Upper lobe of left lung (tissue), 6 donors: ENCODE data around the gene REV1. TPM values are rescaled to one million over a fixed set of nuclear protein-coding genes. Genes with fewer than 3 reads are reported as not detected.

Experiments
- ATAC-seq, 2 donors: fragments of 200-7000 bp; cut with Tn5 transposase; one replicate each; pipeline ENCODE4 v1.9.1; 2022; ENCODE audit warnings: mild to moderate bottlenecking in 2 of 2, moderate library complexity in 2 of 2; ENCODE audit not compliant: low FRiP score in 2 of 2
- DNase-seq, 2 donors: peaks; one replicate each; pipeline ENCODE4 v3.0.0-alpha.2; 2019 to 2020
- H3K27ac ChIP-seq, 4 donors: fragments of 200-600 bp; sonication (generic); one replicate each; pipeline ENCODE4 v1.5.1; 2016 to 2019
- H3K27me3 ChIP-seq, 4 donors: fragments of 200-600 bp; sonication (generic); one replicate each; pipeline ENCODE4 v1.5.1; 2017 to 2019
- H3K36me3 ChIP-seq, 4 donors: fragments of 200-600 bp; sonication (generic); one replicate each; pipeline ENCODE4 v1.5.1; 2016 to 2019
- H3K4me1 ChIP-seq, 4 donors: fragments of 200-600 bp; sonication (generic); one replicate each; pipeline ENCODE4 v1.5.1; 2018 to 2019
- H3K4me3 ChIP-seq, 4 donors: fragments of 200-600 bp; sonication (generic); one replicate each; pipeline ENCODE4 v1.5.1; 2017 to 2019; ENCODE audit warnings: mild to moderate bottlenecking in 2 of 4, moderate library complexity in 1 of 4
- H3K9me3 ChIP-seq, 4 donors: fragments of 200-600 bp; sonication (generic); one replicate each; pipeline ENCODE4 v1.5.1; 2018 to 2019
- EP300 ChIP-seq, 4 donors: sonication (generic); formaldehyde crosslinking; IDR thresholded peaks; one replicate each; pipeline ENCODE4 v1.5.1; 2017; ENCODE audit warnings: antibody characterized with exemption in 4 of 4, control low read depth in 2 of 4
- POLR2A ChIP-seq, 4 donors: fragments of 450-650 bp; IDR thresholded peaks; one replicate each; pipeline ENCODE4 v1.5.1; 2016 to 2017; ENCODE audit warnings: antibody characterized with exemption in 4 of 4, mild to moderate bottlenecking in 2 of 4
- POLR2AphosphoS5 ChIP-seq, 2 donors: sonication (generic); formaldehyde crosslinking; IDR thresholded peaks; one replicate each; pipeline ENCODE4 v1.5.1; 2017; ENCODE audit warnings: antibody characterized with exemption in 2 of 2
- WGBS, 2 donors: methylation state at CpG; one replicate each; pipeline ENCODE4 v1.1.5; 2017 to 2018; 5-methylcytosine and 5-hydroxymethylcytosine counted together
- total RNA-seq, 6 donors: library from RNA; depleted of rRNA in 4 of 6; stranded (reverse); fragments of >200 nt in 4 of 6; gene quantifications; one replicate each; pipeline versions ENCODE4 v1.1.0 to v1.2.1, GENCODE V29; 2016 to 2021
- TF ChIP-seq, protein P1 (sequence below), 6 experiments: fragments of 450-650 bp in 4 of 6; fragments of 200-600 bp in 2 of 6; sonication (generic) in 2 of 6; IDR thresholded peaks; one replicate each; pipeline ENCODE4 v1.5.1; 2016 to 2019; ENCODE audit warnings: antibody characterized with exemption in 6 of 6
- donor health status: DM: no; HTN: no; CAD: no; lungs with moderate emphysema.
- donor health status: DM: no; HTN: yes; CAD: no; lungs with severe emphysema.

The REV1 gene
- total RNA-seq, 6 donors from 2014 or later, result 34.6 to 135 (median 61.8) TPM

DNA sequence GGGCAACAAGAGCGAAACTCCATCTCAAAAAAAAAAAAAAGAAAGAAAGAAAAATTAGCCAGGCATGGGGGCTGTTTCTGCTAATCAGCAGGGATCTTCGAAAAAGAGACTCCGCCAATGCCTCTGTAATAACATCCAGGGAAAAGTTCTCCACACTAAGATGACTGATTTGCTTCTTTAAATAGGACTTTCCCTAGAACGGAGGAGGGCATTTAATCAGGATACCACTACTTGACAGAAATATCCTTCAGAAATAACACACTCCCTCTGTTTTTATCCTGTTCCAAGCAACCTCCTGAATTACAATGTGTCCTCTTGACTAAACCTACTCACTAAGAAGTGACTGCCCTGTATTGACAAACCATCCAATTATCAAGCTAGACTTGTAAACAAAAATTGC is 21.7 kb downstream of the REV1 start:
- Histone ChIP-seq H3K4me1 (peaks cover 6 to 26% (median 11%) of the 10 kb centered on the region in 4 donors), H3K4me3 (no peak overlapping the region), H3K27ac (no peak overlapping the region), H3K9me3 (no peaks in the 10 kb centered on the region), H3K36me3 (peaks cover 0 to 7% (median 0%) of the 10 kb centered on the region in 4 donors), H3K27me3 (no peaks in the 10 kb centered on the region)
- ATAC-seq (no peak), DNase-seq (no peak)
- TF ChIP-seq POLR2A (IDR thresholded peaks at IDR 0.05) (no peak), EP300 (IDR thresholded peaks at IDR 0.05) (no peak), POLR2AphosphoS5 (IDR thresholded peaks at IDR 0.05) (no peak)
- TF ChIP-seq, protein P1, sequence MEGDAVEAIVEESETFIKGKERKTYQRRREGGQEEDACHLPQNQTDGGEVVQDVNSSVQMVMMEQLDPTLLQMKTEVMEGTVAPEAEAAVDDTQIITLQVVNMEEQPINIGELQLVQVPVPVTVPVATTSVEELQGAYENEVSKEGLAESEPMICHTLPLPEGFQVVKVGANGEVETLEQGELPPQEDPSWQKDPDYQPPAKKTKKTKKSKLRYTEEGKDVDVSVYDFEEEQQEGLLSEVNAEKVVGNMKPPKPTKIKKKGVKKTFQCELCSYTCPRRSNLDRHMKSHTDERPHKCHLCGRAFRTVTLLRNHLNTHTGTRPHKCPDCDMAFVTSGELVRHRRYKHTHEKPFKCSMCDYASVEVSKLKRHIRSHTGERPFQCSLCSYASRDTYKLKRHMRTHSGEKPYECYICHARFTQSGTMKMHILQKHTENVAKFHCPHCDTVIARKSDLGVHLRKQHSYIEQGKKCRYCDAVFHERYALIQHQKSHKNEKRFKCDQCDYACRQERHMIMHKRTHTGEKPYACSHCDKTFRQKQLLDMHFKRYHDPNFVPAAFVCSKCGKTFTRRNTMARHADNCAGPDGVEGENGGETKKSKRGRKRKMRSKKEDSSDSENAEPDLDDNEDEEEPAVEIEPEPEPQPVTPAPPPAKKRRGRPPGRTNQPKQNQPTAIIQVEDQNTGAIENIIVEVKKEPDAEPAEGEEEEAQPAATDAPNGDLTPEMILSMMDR (IDR thresholded peaks at IDR 0.05), result no peak
- 77 to 83% methylated on average over 4 of the region's 4 CpGs for WGBS, 2 donors

GRCh38 chr2:99467390-99467789 is 22.4 kb downstream of the REV1 start:
- no peaks in the 10 kb centered on the region for H3K27me3 ChIP-seq
- 96 to 99% methylated on average over 3 of the region's 3 CpGs for WGBS, 2 donors
- H3K36me3 ChIP-seq, result peaks cover 0 to 8% (median 0%) of the 10 kb centered on the region in 4 donors
- no peaks in the 10 kb centered on the region for H3K9me3 ChIP-seq
- H3K27ac ChIP-seq, result no peak overlapping the region
- DNase-seq (no peak), ATAC-seq (no peak)
- no peak for TF ChIP-seq EP300 (IDR thresholded peaks at IDR 0.05)
- no peak for TF ChIP-seq POLR2AphosphoS5 (IDR thresholded peaks at IDR 0.05)
- TF ChIP-seq, protein P1 (IDR thresholded peaks at IDR 0.05), result no peak
- no peak for TF ChIP-seq POLR2A (IDR thresholded peaks at IDR 0.05)
- no peak overlapping the region for H3K4me3 ChIP-seq
- peaks cover 3 to 21% (median 9%) of the 10 kb centered on the region in 4 donors for H3K4me1 ChIP-seq

DNA sequence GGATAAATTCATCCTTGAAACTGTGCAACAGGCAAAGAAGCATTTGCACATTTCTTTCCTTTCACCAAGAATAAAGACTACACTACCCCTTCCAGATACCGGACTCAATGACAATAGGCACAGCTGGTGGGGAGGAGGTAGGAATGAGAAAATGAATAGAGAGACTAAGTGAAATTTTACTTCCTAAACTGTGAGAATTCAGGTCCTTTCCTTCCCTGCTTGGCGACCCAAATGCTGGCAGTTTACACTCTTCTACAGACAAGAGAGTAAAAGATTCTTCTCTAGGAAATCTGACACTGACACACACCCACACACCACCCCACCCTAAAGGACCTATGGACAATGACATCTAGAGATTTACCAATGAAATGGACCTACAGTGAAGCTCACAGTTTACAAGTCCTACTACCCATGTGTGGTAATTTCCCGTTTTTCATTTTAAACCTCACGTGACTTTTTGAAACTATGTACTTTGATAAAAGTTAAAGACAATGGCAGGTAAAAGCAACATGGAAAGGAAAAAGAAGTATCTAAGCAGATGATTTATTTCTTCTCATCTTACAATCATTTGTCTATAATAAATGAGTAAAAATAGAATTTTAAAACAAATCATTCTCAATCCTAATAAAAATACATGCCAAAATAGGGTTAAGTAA is 27.9 kb downstream of the REV1 start:
- peaks cover 0 to 3% (median under 1%) of the 10 kb centered on the region in 4 donors for H3K4me1 ChIP-seq
- H3K27me3 ChIP-seq, result no peaks in the 10 kb centered on the region
- no peak overlapping the region for H3K27ac ChIP-seq
- peaks cover 0 to 56% (median 20%) of the 10 kb centered on the region in 4 donors for H3K36me3 ChIP-seq
- TF ChIP-seq, protein P1 (IDR thresholded peaks at IDR 0.05), result no peak
- TF ChIP-seq EP300 (IDR thresholded peaks at IDR 0.05) (no peak), POLR2AphosphoS5 (IDR thresholded peaks at IDR 0.05) (no peak), POLR2A (IDR thresholded peaks at IDR 0.05) (no peak)
- no peaks in the 10 kb centered on the region for H3K9me3 ChIP-seq
- WGBS, 2 donors, result 92 to 97% methylated on average over 4 of the region's 4 CpGs
- DNase-seq, result no peak
- no peak for ATAC-seq
- H3K4me3 ChIP-seq, result no peak overlapping the region

DNA sequence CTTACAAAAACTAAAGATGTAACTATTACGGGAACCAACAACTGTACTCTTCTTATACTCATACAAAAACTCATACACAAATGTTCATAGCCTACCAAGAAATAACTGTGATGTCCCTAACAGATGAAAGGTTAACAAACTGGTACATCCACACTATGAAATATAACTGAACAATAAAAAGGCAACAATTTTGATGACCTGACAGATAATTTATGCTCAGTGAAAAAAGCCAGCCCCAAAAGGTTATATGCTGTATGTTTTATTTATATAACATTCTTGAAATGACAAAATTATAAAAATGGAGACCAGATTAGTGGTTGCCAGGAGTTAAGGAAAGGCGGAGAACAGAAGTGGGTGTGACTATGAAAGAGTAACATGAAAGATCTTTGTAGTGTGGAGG is 31.3 kb downstream of the REV1 start:
- no peak for ATAC-seq
- Histone ChIP-seq H3K4me1 (no peaks in the 10 kb centered on the region), H3K27me3 (no peaks in the 10 kb centered on the region), H3K4me3 (no peak overlapping the region), H3K36me3 (peaks cover 0 to 78% (median 29%) of the 10 kb centered on the region in 4 donors), H3K27ac (no peak overlapping the region), H3K9me3 (no peaks in the 10 kb centered on the region)
- DNase-seq, result no peak
- TF ChIP-seq EP300 (IDR thresholded peaks at IDR 0.05), result no peak
- no peak for TF ChIP-seq POLR2A (IDR thresholded peaks at IDR 0.05)
- 95 to 98% methylated on average over 2 of the region's 2 CpGs for WGBS, 2 donors

DNA sequence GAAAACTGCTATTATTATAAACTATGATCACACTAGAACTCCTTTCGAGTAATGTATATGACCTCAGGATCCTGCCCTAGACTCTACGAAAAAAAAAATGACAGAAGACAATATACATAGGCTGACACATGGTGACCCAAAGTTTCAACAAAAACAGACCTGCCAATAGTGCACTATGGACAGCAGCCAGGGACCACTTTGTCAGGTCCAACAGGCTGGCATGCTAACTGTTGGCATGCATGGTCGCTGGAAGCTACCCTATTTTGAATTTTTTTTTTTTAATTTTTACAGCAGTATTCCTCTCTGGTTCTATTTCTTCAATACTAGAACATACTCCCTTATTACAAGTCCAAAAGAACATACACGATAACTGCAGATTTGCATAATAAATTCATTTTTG is 38.1 kb downstream of the REV1 start:
- Histone ChIP-seq H3K4me3 (no peak overlapping the region), H3K9me3 (no peaks in the 10 kb centered on the region), H3K4me1 (peaks cover 0 to 10% (median 3%) of the 10 kb centered on the region in 4 donors), H3K27me3 (no peaks in the 10 kb centered on the region), H3K36me3 (peaks cover 11 to 72% (median 22%) of the 10 kb centered on the region in 4 donors), H3K27ac (no peak overlapping the region)
- WGBS, 2 donors, result 76 to 84% methylated on average over 4 of the region's 4 CpGs
- ATAC-seq (no peak), DNase-seq (no peak)
- TF ChIP-seq POLR2A (IDR thresholded peaks at IDR 0.05) (no peak), POLR2AphosphoS5 (IDR thresholded peaks at IDR 0.05) (no peak)
- TF ChIP-seq, protein P1 (IDR thresholded peaks at IDR 0.05), result no peak
